Endothelial cell of umbilical vein (primary cell): ENCODE data around the gene CDHR4. TPM values are rescaled to one million over a fixed set of nuclear protein-coding genes. Genes with fewer than 3 reads are reported as not detected.

Experiments used
- BruUV-seq: library from RNA; stranded (reverse); fragments of 400-500 nt; replicated peaks from 2 replicates; lab custom pipeline; 2021; lab: Mats Ljungman, UMichigan
- CTCF ChIA-PET: fragments of 300-600, 350-600 bp; sonication (Branson Sonifier 250); formaldehyde crosslinking; loops from one replicate; lab custom pipeline; 2021; ENCODE audit warnings: antibody characterized with exemption, inconsistent platforms; lab: Charles Lee
- POLR2A ChIA-PET: fragments of 300-600, 350-600 bp; sonication (Branson Sonifier 250); formaldehyde crosslinking; loops from one replicate; lab custom pipeline; 2021; ENCODE audit warnings: antibody characterized with exemption, inconsistent platforms; lab: Charles Lee
- DNase-seq: peaks from one replicate; pipeline ENCODE4 v3.0.0-alpha.2; 2011; ENCODE audit warnings: low read depth, low spot score
- FAIRE-seq: peaks from 2 replicates; lab custom pipeline; 2011; peaks lifted over from hg19 to GRCh38; lab: Jason Lieb, UNC
- H2AFZ ChIP-seq: 2 replicates; pipeline ENCODE4 v1.6.0; 2012; ENCODE audit warnings: low read depth, low read length, control low read depth, inconsistent platforms
- H3K27ac ChIP-seq: 2 replicates; pipeline ENCODE4 v1.5.1; 2011; ENCODE audit warnings: low read depth, mild to moderate bottlenecking, control low read depth, low read length, moderate library complexity; ENCODE audit not compliant: insufficient read depth
- H3K27me3 ChIP-seq, 2 experiments: 2 replicates each; pipeline versions ENCODE4 v1.6.0 to v1.6.1; 2011; ENCODE audit warnings: low read length in 2 of 2, mixed read lengths in 1 of 2; ENCODE audit not compliant: control insufficient read depth in 2 of 2, insufficient read depth in 2 of 2
- H3K36me3 ChIP-seq, 2 experiments: 2 replicates in 1 of 2; 3 replicates in 1 of 2; pipeline ENCODE4 v1.5.1; 2011; ENCODE audit warnings: low read length in 2 of 2, mild to moderate bottlenecking in 1 of 2, moderate library complexity in 1 of 2; ENCODE audit not compliant: control insufficient read depth in 2 of 2, insufficient read depth in 2 of 2; ENCODE audit errors: extremely low read depth in 1 of 2
- H3K4me1 ChIP-seq: 3 replicates; pipeline ENCODE4 v1.5.1; 2011; ENCODE audit warnings: mild to moderate bottlenecking, low read length; ENCODE audit not compliant: control insufficient read depth, insufficient read depth; ENCODE audit errors: extremely low read depth
- H3K4me2 ChIP-seq: 2 replicates; pipeline ENCODE4 v1.6.1; 2011; ENCODE audit warnings: low read length, control low read depth, mixed read lengths; ENCODE audit not compliant: insufficient read depth
- H3K4me3 ChIP-seq, 3 experiments: fragments of 200-600 bp in 1 of 3; sonication (generic), shearing (Covaris generic) in 1 of 3; replicated peaks in 1 of 3; 2 replicates each; pipeline ENCODE4 v1.5.1; 2011 to 2016; ENCODE audit warnings: control low read depth in 3 of 3, low read length in 3 of 3, mild to moderate bottlenecking in 2 of 3, inconsistent platforms in 1 of 3, low read depth in 1 of 3, moderate library complexity in 1 of 3; ENCODE audit not compliant: insufficient read depth in 1 of 3
- H3K79me2 ChIP-seq: 2 replicates; pipeline ENCODE4 v1.6.0; 2012; ENCODE audit warnings: low read length, inconsistent platforms; ENCODE audit not compliant: control insufficient read depth, insufficient read depth
- H3K9ac ChIP-seq: replicated peaks from 2 replicates; pipeline ENCODE3; 2011; ENCODE audit warnings: low read length, control low read depth; ENCODE audit not compliant: insufficient read depth; ENCODE audit errors: extremely low read depth
- H3K9me1 ChIP-seq: replicated peaks from 3 replicates; pipeline ENCODE4 v1.6.0; 2011; ENCODE audit warnings: mild to moderate bottlenecking, low read length; ENCODE audit not compliant: control insufficient read depth, insufficient read depth; ENCODE audit errors: extremely low read depth
- H3K9me3 ChIP-seq: replicated peaks from 2 replicates; pipeline ENCODE4 v1.5.1; 2012; ENCODE audit warnings: low read length, inconsistent platforms; ENCODE audit not compliant: control insufficient read depth, insufficient read depth
- H4K20me1 ChIP-seq: replicated peaks from 2 replicates; pipeline ENCODE3; 2011; ENCODE audit warnings: mild to moderate bottlenecking, low read length; ENCODE audit not compliant: control insufficient read depth, insufficient read depth; ENCODE audit errors: extremely low read depth
- EZH2 ChIP-seq: IDR thresholded peaks from 2 replicates; pipeline ENCODE4 v1.6.1; 2012; ENCODE audit warnings: borderline replicate concordance, low read depth, mild to moderate bottlenecking, moderate library complexity, low read length, inconsistent platforms; ENCODE audit not compliant: severe bottlenecking
- FOS ChIP-seq: IDR thresholded peaks from 2 replicates; pipeline ENCODE4 v1.6.1; 2011; ENCODE audit warnings: mild to moderate bottlenecking, low read length, moderate library complexity, borderline replicate concordance; ENCODE audit not compliant: insufficient read depth
- GATA2 ChIP-seq: IDR thresholded peaks from 2 replicates; pipeline ENCODE4 v1.7.0; 2011; ENCODE audit warnings: low read depth, mild to moderate bottlenecking, moderate library complexity, mixed read lengths, low read length; ENCODE audit not compliant: insufficient read length, insufficient read depth
- JUN ChIP-seq: IDR thresholded peaks from 2 replicates; pipeline ENCODE4 v1.6.1; 2011; ENCODE audit warnings: borderline replicate concordance, low read depth; ENCODE audit not compliant: insufficient read length, insufficient read depth
- MYC ChIP-seq: IDR thresholded peaks from one replicate; pipeline ENCODE4 v1.6.1; 2011; ENCODE audit warnings: mild to moderate bottlenecking, low read depth, low read length
- POLR2A ChIP-seq: IDR thresholded peaks from 2 replicates; pipeline ENCODE4 v1.6.1; 2012; ENCODE audit warnings: low read depth, mild to moderate bottlenecking, control low read depth, low read length
- POLR2AphosphoS5 ChIP-seq: IDR thresholded peaks from 2 replicates; pipeline ENCODE4 v1.6.1; 2012; ENCODE audit warnings: low read depth, mild to moderate bottlenecking, control low read depth, low read length, moderate library complexity; ENCODE audit not compliant: insufficient read depth
- dilution Hi-C: fragments of 300-500 bp; cut with MboI; formaldehyde crosslinking; loops from one replicate; pipeline ENCODE4 v1.15.0; 2019; ENCODE audit warnings: low sequenced_read_pairs; ENCODE audit not compliant: extremely low pct_ligation_motif_present
- intact Hi-C: fragments of 100-400 bp; cut with micrococcal nuclease; formaldehyde crosslinking; loops from one replicate; pipeline ENCODE4 v1.10.0; 2022
- microRNA-seq: library from miRNA; unstranded; fragments of <30 nt; microRNA quantifications from one replicate; pipeline ENCODE4 v1.2.0, GENCODE V29; 2021; ENCODE audit warnings: borderline number of aligned reads, borderline replicate concordance
- polyA plus RNA-seq, 4 experiments: library from polyadenylated mRNA; depleted of rRNA in 3 of 4; stranded (reverse) in 3 of 4; unstranded in 1 of 4; fragments of >200 nt; gene quantifications; 2 replicates each; pipeline versions ENCODE4 v1.2.1 to v1.2.3, GENCODE V29; 2011 to 2012; ENCODE audit warnings: missing spikeins in 1 of 4
- small RNA-seq: library from RNA; depleted of rRNA; stranded (forward); fragments of <200 nt; gene quantifications from one replicate; pipeline ENCODE3, GENCODE V24; 2012; ENCODE audit warnings: low replicate concordance, low read depth; ENCODE audit not compliant: insufficient read depth, insufficient read length
- total RNA-seq: library from RNA; stranded (reverse); gene quantifications from 2 replicates; pipeline ENCODE4 v1.2.3, GENCODE V29; 2021
- TF ChIP-seq, protein P1 (sequence below): IDR thresholded peaks from 2 replicates; pipeline ENCODE4 v1.6.1; 2011; ENCODE audit not compliant: insufficient read depth, insufficient read length
- TF ChIP-seq, protein P2 (sequence below), 2 donors: IDR thresholded peaks; 1 replicate in 1 of 2; 2 replicates in 1 of 2; pipeline ENCODE4 v1.5.1; 2011; ENCODE audit warnings: low read length in 2 of 2, mild to moderate bottlenecking in 2 of 2, moderate library complexity in 2 of 2, control low read depth in 1 of 2, inconsistent platforms in 1 of 2, low read depth in 1 of 2; ENCODE audit not compliant: insufficient read depth in 1 of 2; ENCODE audit errors: extremely low read depth in 1 of 2

CDHR4 gene
- total and polyA plus RNA-seq, 2 donors (not counting 3 experiments of a cell fraction or from before 2014, with no cell fraction given), result 0.19 TPM; not detected in 1

DNA sequence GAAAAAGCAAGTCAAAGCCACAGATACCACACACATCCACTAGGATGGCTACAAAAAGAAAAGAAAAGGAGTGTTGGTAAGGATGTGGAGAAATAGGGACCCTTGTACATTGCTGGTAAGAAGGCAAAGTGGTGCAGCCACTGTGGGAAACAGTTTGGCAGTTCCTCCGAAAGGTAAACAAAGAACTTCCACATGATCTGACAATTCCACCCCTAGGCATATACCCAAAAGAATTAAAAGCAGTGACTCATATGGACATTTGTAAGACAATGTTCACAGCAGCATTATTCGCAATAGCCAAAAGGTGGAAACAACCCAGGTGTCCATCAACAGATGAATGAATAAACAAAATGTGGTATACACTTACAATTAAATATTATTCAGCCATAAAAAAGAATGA lies 53.7 kb downstream of the CDHR4 start:
- no peaks in the 10 kb centered on the region for H3K9me3 ChIP-seq
- peaks cover 27% of the 10 kb centered on the region for H3K79me2 ChIP-seq
- DNase-seq (peak; percentile 55), FAIRE-seq (peak; percentile 53)
- H3K27me3 ChIP-seq, result no peaks in the 10 kb centered on the region
- H3K36me3 ChIP-seq, result peaks cover 2% of the 10 kb centered on the region in 2 experiments
- no peaks in the 10 kb centered on the region for H3K9me1 ChIP-seq
- dilution Hi-C loops, result no loop called here
- H2AFZ ChIP-seq, result no peak overlapping the region
- H4K20me1 ChIP-seq, result peaks cover 3% of the 10 kb centered on the region
- no peak overlapping the region for H3K9ac ChIP-seq
- no peak overlapping the region for H3K4me3 ChIP-seq
- no peak overlapping the region for H3K4me2 ChIP-seq
- TF ChIP-seq POLR2AphosphoS5 (no peak), MYC (no peak), POLR2A (no peak), JUN (no peak), GATA2 (no peak), EZH2 (no peak), FOS (no peak)
- TF ChIP-seq, protein P1, sequence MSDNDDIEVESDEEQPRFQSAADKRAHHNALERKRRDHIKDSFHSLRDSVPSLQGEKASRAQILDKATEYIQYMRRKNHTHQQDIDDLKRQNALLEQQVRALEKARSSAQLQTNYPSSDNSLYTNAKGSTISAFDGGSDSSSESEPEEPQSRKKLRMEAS, result no peak
- TF ChIP-seq, protein P2, sequence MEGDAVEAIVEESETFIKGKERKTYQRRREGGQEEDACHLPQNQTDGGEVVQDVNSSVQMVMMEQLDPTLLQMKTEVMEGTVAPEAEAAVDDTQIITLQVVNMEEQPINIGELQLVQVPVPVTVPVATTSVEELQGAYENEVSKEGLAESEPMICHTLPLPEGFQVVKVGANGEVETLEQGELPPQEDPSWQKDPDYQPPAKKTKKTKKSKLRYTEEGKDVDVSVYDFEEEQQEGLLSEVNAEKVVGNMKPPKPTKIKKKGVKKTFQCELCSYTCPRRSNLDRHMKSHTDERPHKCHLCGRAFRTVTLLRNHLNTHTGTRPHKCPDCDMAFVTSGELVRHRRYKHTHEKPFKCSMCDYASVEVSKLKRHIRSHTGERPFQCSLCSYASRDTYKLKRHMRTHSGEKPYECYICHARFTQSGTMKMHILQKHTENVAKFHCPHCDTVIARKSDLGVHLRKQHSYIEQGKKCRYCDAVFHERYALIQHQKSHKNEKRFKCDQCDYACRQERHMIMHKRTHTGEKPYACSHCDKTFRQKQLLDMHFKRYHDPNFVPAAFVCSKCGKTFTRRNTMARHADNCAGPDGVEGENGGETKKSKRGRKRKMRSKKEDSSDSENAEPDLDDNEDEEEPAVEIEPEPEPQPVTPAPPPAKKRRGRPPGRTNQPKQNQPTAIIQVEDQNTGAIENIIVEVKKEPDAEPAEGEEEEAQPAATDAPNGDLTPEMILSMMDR (IDR thresholded peaks at IDR 0.05; ENCODE audit: extremely low read depth in 1 of 2, insufficient read depth in 1 of 2, low read depth in 1 of 2, low read length in 2 of 2), result peak in 1 of 2 donors; percentile 2
- BruUV-seq, result no TSS peak
- intact Hi-C loops, result no loop called here
- H3K4me1 ChIP-seq, result peaks cover 13% of the 10 kb centered on the region
- POLR2A ChIA-PET, result no interaction called here
- CTCF ChIA-PET, result no interaction called here
- no peak overlapping the region for H3K27ac ChIP-seq

Small RNAs within 50 kb of the gene (microRNA-seq; reads per million reads assigned to microRNA genes)
- not detected for gene MIR5193

Small RNAs within 50 kb of the gene (small RNA-seq; reads per million reads assigned to genes)
- gene COX6CP14, result not detected

Other genes with a start within 250 kb of the CDHR4 start
- gene BSN, start 245.4 kb downstream of the CDHR4 start, total RNA-seq, result 0.27 and 0.28 TPM in 2 replicates
- 0.03 and 0.04 TPM in 2 replicates for gene BSN, start 245.4 kb downstream of the CDHR4 start, polyA plus RNA-seq
- 68.2 and 77.9 TPM in 2 replicates for gene APEH, start 125.5 kb downstream of the CDHR4 start, total RNA-seq
- 74.3 and 74.8 TPM in 2 replicates for gene APEH, start 125.5 kb downstream of the CDHR4 start, polyA plus RNA-seq
- gene MST1, start 110.4 kb downstream of the CDHR4 start, total RNA-seq, result 6.1 and 8.7 TPM in 2 replicates
- gene MST1, start 110.4 kb downstream of the CDHR4 start, polyA plus RNA-seq, result 15.3 and 17.5 TPM in 2 replicates
- gene RNF123, start 110.3 kb downstream of the CDHR4 start, total RNA-seq, result 43.4 and 51.0 TPM in 2 replicates
- gene RNF123, start 110.3 kb downstream of the CDHR4 start, polyA plus RNA-seq, result 59.3 and 67.2 TPM in 2 replicates
- 0.21 TPM in 1 of 2 replicates, not detected in the other for gene AMIGO3, start 80.2 kb downstream of the CDHR4 start, total RNA-seq
- gene AMIGO3, start 80.2 kb downstream of the CDHR4 start, polyA plus RNA-seq, result 0.21 and 1.2 TPM in 2 replicates
- gene GMPPB, start 75.9 kb downstream of the CDHR4 start, total RNA-seq, result 52.5 and 54.5 TPM in 2 replicates
- gene GMPPB, start 75.9 kb downstream of the CDHR4 start, polyA plus RNA-seq, result 61.2 and 62.0 TPM in 2 replicates
- gene IP6K1, start 13.3 kb downstream of the CDHR4 start, total RNA-seq, result 54.6 and 60.8 TPM in 2 replicates
- 42.7 and 47.0 TPM in 2 replicates for gene IP6K1, start 13.3 kb downstream of the CDHR4 start, polyA plus RNA-seq
- 24.0 and 26.5 TPM in 2 replicates for gene INKA1, start 3.4 kb upstream of the CDHR4 start, total RNA-seq
- gene INKA1, start 3.4 kb upstream of the CDHR4 start, polyA plus RNA-seq, result 37.8 and 57.7 TPM in 2 replicates
- 41.9 and 57.4 TPM in 2 replicates for gene UBA7, start 14.1 kb upstream of the CDHR4 start, total RNA-seq
- 80.7 and 98.7 TPM in 2 replicates for gene UBA7, start 14.1 kb upstream of the CDHR4 start, polyA plus RNA-seq
- 11.5 and 13.4 TPM in 2 replicates for gene TRAIP, start 56.7 kb upstream of the CDHR4 start, total RNA-seq
- gene TRAIP, start 56.7 kb upstream of the CDHR4 start, polyA plus RNA-seq, result 8.6 and 9.5 TPM in 2 replicates
- gene CAMKV, start 70.0 kb upstream of the CDHR4 start, total RNA-seq, result not detected in 2 replicates
- gene CAMKV, start 70.0 kb upstream of the CDHR4 start, polyA plus RNA-seq, result not detected in 2 replicates
- 0.93 and 1.5 TPM in 2 replicates for gene MST1R, start 104.0 kb upstream of the CDHR4 start, total RNA-seq
- gene MST1R, start 104.0 kb upstream of the CDHR4 start, polyA plus RNA-seq, result 2.4 and 3.6 TPM in 2 replicates
- gene MON1A, start 129.9 kb upstream of the CDHR4 start, total RNA-seq, result 17.0 and 17.5 TPM in 2 replicates
- 31.1 and 37.0 TPM in 2 replicates for gene MON1A, start 129.9 kb upstream of the CDHR4 start, polyA plus RNA-seq
- 94.5 and 96.0 TPM in 2 replicates for gene RBM6, start 140.3 kb upstream of the CDHR4 start, total RNA-seq
- 24.6 and 30.4 TPM in 2 replicates for gene RBM6, start 140.3 kb upstream of the CDHR4 start, polyA plus RNA-seq